Epithelial cell of esophagus (primary cell): Measurements from ENCODE around the gene UMAD1.

Experiments
- DNase-seq: peaks from one replicate; pipeline ENCODE4 v3.0.0; 2010; ENCODE audit warnings: low read depth
- H3K4me3 ChIP-seq: 2 replicates; pipeline ENCODE4 v1.5.1; 2011; ENCODE audit warnings: mild to moderate bottlenecking, low read length, control low read depth
- TF ChIP-seq, protein P1 (sequence below): IDR thresholded peaks from 2 replicates; pipeline ENCODE4 v1.5.1; 2011; ENCODE audit warnings: low read depth, mild to moderate bottlenecking, low read length, control low read depth, inconsistent platforms; ENCODE audit not compliant: insufficient read depth; ENCODE audit errors: missing control alignments

UMAD1 gene

DNA sequence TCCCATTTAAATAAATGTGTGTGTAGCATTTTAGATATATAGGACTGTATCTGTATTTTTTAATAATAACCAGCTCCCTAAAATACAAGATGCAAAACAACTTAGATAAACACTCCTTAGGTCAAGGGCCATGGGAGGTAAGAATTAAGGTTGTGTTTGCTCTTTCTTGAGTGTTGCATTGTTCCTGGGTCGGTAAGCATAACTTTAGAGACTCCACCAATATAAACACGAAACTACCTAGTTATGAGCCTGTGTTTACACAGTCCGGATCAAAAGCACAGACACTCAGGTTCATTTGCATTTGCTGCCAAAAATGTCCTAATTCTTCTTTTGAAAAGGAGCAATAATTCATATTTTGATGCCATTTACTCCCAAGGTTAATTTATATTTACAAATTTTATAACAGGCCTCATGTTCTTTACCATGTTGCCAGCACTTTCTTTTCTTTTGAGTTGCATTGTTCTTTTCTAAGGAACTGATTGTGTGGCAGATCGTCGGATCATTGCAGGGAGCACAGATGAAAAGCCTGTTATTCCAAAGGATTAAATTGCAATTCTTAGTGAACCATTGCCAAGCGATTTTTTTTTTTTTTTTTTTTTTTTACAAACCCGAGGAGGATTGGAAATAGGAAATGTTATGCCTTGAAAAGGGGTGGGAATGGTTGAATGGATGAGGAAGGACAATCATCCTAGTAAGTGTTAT lies 282.3 kb downstream of the UMAD1 start:
- H3K4me3 ChIP-seq, result no peak overlapping the region
- DNase-seq, result no peak
- TF ChIP-seq, protein P1, sequence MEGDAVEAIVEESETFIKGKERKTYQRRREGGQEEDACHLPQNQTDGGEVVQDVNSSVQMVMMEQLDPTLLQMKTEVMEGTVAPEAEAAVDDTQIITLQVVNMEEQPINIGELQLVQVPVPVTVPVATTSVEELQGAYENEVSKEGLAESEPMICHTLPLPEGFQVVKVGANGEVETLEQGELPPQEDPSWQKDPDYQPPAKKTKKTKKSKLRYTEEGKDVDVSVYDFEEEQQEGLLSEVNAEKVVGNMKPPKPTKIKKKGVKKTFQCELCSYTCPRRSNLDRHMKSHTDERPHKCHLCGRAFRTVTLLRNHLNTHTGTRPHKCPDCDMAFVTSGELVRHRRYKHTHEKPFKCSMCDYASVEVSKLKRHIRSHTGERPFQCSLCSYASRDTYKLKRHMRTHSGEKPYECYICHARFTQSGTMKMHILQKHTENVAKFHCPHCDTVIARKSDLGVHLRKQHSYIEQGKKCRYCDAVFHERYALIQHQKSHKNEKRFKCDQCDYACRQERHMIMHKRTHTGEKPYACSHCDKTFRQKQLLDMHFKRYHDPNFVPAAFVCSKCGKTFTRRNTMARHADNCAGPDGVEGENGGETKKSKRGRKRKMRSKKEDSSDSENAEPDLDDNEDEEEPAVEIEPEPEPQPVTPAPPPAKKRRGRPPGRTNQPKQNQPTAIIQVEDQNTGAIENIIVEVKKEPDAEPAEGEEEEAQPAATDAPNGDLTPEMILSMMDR, result no peak

DNA sequence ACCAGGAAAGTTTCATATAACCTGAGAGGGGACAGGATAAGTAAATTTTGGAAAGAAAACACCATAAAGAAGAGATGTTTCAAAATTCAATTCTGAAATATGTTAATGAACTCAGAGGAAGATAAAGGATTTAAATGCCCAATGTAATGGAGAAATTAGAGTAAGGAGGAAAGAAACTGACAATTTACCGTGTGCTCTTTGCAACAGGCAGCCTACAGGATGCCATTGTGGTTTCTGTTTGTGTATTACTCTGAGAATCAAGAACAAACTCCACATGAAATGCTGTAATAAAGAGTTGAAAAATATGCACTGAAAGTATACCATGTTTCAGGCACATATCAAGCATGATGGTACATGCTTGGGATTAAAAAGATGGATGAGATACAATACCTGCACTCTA lies 283.3 kb downstream of the UMAD1 start:
- no peak overlapping the region for H3K4me3 ChIP-seq
- DNase-seq, result no peak
- TF ChIP-seq, protein P1, result no peak

DNA sequence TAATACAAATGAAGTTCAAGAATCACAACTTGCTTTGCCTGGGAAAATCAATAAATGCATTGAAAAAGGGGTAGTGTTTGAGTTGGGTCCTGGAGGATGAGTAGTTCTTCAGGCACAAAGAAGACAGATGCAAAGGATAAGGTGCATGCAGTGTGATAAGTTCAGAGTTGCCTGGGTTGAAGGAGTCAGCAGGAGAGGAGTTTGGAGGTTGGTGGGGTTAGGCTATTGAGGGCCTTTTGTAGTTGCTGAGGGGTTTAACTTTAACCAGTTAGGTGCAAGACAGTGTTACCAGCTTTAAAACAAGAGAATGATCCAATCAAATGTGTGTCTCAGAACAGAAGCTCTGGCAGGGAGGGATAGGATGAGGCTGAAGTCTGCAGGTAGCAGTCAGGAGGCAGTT lies 283.8 kb downstream of the UMAD1 start:
- TF ChIP-seq, protein P1, result no peak
- no peak overlapping the region for H3K4me3 ChIP-seq
- no peak for DNase-seq
